ENCODE results near the gene BMAL2. TPM values are rescaled to one million over a fixed set of nuclear protein-coding genes. Genes with fewer than 3 reads are reported as not detected.

The BMAL2 gene
- total RNA-seq, 1 experiment from 2014 or later = 23.1 TPM

DNA sequence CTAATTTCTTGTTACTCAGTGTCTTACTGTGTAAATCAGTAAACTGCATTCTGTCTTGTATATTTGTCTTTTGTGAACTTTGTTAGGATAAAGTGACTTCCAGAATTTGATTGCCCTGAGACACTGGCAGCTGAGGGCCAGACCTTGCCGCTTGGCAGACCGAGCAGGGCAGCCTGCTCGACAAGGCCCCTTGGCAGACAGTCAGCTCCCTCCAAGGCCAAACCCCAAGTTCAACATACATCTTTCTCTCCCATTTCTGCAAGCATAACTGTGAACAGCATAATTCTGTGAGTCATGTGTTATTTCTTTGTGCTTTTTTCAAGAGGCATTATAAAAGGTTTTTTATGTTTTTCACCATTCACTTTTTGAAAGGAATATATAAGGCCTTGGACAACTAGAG lies 39.2 kb upstream of the BMAL2 start:
- Histone ChIP-seq H4K8ac (replicated peaks; ENCODE audit: insufficient read length, low read depth, low read length) (no peak overlapping the region), H4K20me1 (ENCODE audit: control insufficient read depth, insufficient read depth, insufficient read length) (no peaks in the 10 kb centered on the region), H3K9me3 (ENCODE audit: control insufficient read depth, low read depth, low read length) (no peaks in the 10 kb centered on the region), H3K23ac (ENCODE audit: insufficient read length, low read depth, low read length) (no peak overlapping the region), H3K4ac (ENCODE audit: low read depth, low read length) (no peak overlapping the region), H3K79me2 (ENCODE audit: insufficient read depth, low read length) (no peaks in the 10 kb centered on the region; the same call in 1 of the 2 replicates), H3K56ac (ENCODE audit: insufficient read length, low read depth, low read length) (no peak overlapping the region), H2BK15ac (ENCODE audit: low read depth, low read length) (no peak overlapping the region), H3K14ac (ENCODE audit: insufficient read depth, low read length) (no peak overlapping the region), H2AFZ (ENCODE audit: low read length) (no peak overlapping the region), H3T11ph (ENCODE audit: low read length) (no peak overlapping the region), H4K91ac (ENCODE audit: insufficient read length, low read depth, low read length) (no peak overlapping the region), H3K23me2 (ENCODE audit: insufficient read length, low read depth, low read length, poor library complexity, severe bottlenecking) (no peaks in the 10 kb centered on the region), H3K27ac (ENCODE audit: insufficient read length, low read depth, low read length) (no peak overlapping the region), H3K4me1 (ENCODE audit: insufficient read depth, low read length) (peaks cover 5% of the 10 kb centered on the region; the same call in 1 of the 2 replicates), H2BK120ac (ENCODE audit: low read depth, low read length, poor library complexity, severe bottlenecking) (no peak overlapping the region), H3K9ac (ENCODE audit: extremely low read depth, insufficient read length, low read length) (no peak overlapping the region), H2BK5ac (ENCODE audit: insufficient read length, low read length) (no peak overlapping the region), H3K4me2 (ENCODE audit: insufficient read depth, insufficient read length, low read length) (no peak overlapping the region), H2BK20ac (ENCODE audit: low read depth, low read length, poor library complexity, severe bottlenecking) (no peak overlapping the region), H4K5ac (ENCODE audit: insufficient read length, low read depth, low read length) (no peak overlapping the region), H3K79me1 (ENCODE audit: insufficient read depth, low read depth, low read length, poor library complexity, severe bottlenecking) (no peaks in the 10 kb centered on the region), H3K18ac (ENCODE audit: insufficient read length, low read depth, low read length) (no peak overlapping the region), H2AK5ac (ENCODE audit: insufficient read length, low read length) (no peak overlapping the region), H2BK12ac (ENCODE audit: insufficient read length, low read depth, low read length) (no peak overlapping the region), H3K27me3 (ENCODE audit: insufficient read depth, low read length) (no peaks in the 10 kb centered on the region)
- TF ChIP-seq, protein P1, sequence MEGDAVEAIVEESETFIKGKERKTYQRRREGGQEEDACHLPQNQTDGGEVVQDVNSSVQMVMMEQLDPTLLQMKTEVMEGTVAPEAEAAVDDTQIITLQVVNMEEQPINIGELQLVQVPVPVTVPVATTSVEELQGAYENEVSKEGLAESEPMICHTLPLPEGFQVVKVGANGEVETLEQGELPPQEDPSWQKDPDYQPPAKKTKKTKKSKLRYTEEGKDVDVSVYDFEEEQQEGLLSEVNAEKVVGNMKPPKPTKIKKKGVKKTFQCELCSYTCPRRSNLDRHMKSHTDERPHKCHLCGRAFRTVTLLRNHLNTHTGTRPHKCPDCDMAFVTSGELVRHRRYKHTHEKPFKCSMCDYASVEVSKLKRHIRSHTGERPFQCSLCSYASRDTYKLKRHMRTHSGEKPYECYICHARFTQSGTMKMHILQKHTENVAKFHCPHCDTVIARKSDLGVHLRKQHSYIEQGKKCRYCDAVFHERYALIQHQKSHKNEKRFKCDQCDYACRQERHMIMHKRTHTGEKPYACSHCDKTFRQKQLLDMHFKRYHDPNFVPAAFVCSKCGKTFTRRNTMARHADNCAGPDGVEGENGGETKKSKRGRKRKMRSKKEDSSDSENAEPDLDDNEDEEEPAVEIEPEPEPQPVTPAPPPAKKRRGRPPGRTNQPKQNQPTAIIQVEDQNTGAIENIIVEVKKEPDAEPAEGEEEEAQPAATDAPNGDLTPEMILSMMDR (conservative IDR thresholded peaks at IDR 0.05) = no peak
- Mint-ChIP-seq H3K4me3 (no peak overlapping the region), H3K27me3 (ENCODE audit: low read depth) (no peaks in the 10 kb centered on the region), H3K36me3 (ENCODE audit: insufficient read depth in 1 of 3, low read depth in 3 of 3) (peaks cover 10 to 13% (median 11%) of the 10 kb centered on the region in 3 experiments), H3K4me1 (peaks cover 30 to 47% of the 10 kb centered on the region in 2 experiments), H3K27ac (peak overlapping the region; percentile 23 to 79 (median 27); a peak in 4 of 7 replicates), H3K9me3 (peaks cover 2 to 5% of the 10 kb centered on the region in 2 experiments; a peak in 4 of 5 replicates)
- no peak for DNase-seq
- no CpG with 5 or more reads among the region's 3 CpGs for WGBS (ENCODE audit: extremely low coverage, insufficient read length, low lambda C conversion rate)
